NCI-H1694 treated with DMSO at 0.1 percent for 48 hours (cell line): Measurements from ENCODE around the gene RCAN2.
"Not testable (repeated sequence)": the region's sequence is repeated elsewhere in the genome, so short reads cannot be mapped to it uniquely, and the experiment has no call there.

Experiments
- DNase-seq: peaks from one replicate; lab custom pipeline; 2025; lab: John Stamatoyannopoulos, UW

The RCAN2 gene

GRCh38 chr6:46333481-46333880 lies 157.8 kb downstream of the RCAN2 start:
- no peak for DNase-seq

- DNase-seq: not testable (repeated sequence)
Measured at GRCh38 chr6:46332448-46332847, 158.8 kb downstream of the RCAN2 start.

- no peak for DNase-seq
Measured at GRCh38 chr6:46331461-46331860, 159.8 kb downstream of the RCAN2 start.

GRCh38 chr6:46329568-46329967 lies 161.7 kb downstream of the RCAN2 start:
- no peak for DNase-seq

- DNase-seq: no peak
Measured at GRCh38 chr6:46327779-46328178, 163.5 kb downstream of the RCAN2 start.

- DNase-seq: no peak
Measured at GRCh38 chr6:46325561-46326530, 165.4 kb downstream of the RCAN2 start.

GRCh38 chr6:46324706-46325105 lies 166.5 kb downstream of the RCAN2 start:
- DNase-seq: no peak

GRCh38 chr6:46323966-46324622 lies 167.2 kb downstream of the RCAN2 start:
- no peak for DNase-seq

- DNase-seq: no peak
Measured at GRCh38 chr6:46323312-46323965, 167.8 kb downstream of the RCAN2 start.

- DNase-seq: no peak
Measured at GRCh38 chr6:46320505-46320904, 170.7 kb downstream of the RCAN2 start.

GRCh38 chr6:46315589-46315988 lies 175.7 kb downstream of the RCAN2 start:
- DNase-seq: no peak

- DNase-seq: no peak
Measured at GRCh38 chr6:46312654-46313053, 178.6 kb downstream of the RCAN2 start.

- no peak for DNase-seq
Measured at GRCh38 chr6:46310196-46310595, 181.1 kb downstream of the RCAN2 start.

GRCh38 chr6:46306431-46306830 lies 184.8 kb downstream of the RCAN2 start:
- no peak for DNase-seq

- no peak for DNase-seq
Measured at GRCh38 chr6:46305833-46306232, 185.4 kb downstream of the RCAN2 start.

GRCh38 chr6:46305236-46305635 lies 186.0 kb downstream of the RCAN2 start:
- no peak for DNase-seq

GRCh38 chr6:46302816-46303215 lies 188.4 kb downstream of the RCAN2 start:
- DNase-seq: no peak

- DNase-seq: no peak
Measured at GRCh38 chr6:46302176-46302575, 189.1 kb downstream of the RCAN2 start.

- DNase-seq: no peak
Measured at GRCh38 chr6:46299253-46299652, 192.0 kb downstream of the RCAN2 start.

- no peak for DNase-seq
Measured at GRCh38 chr6:46296586-46296985, 194.7 kb downstream of the RCAN2 start.

- DNase-seq: no peak
Measured at GRCh38 chr6:46293641-46294316, 197.5 kb downstream of the RCAN2 start.

GRCh38 chr6:46291880-46292279 lies 199.4 kb downstream of the RCAN2 start:
- no peak for DNase-seq
